AG09319 (cell line): ENCODE data around the gene CMKLR1.

Source experiments
- DNase-seq: peaks from one replicate; pipeline ENCODE4 v3.0.0-alpha.2; 2010; ENCODE audit warnings: low read depth; ENCODE audit errors: extremely low read depth
- CTCF ChIP-seq: IDR thresholded peaks from 2 replicates; pipeline ENCODE4 v1.5.1; 2011; ENCODE audit warnings: low read depth, mild to moderate bottlenecking, inconsistent platforms, low read length, moderate library complexity

CMKLR1 gene

GRCh38 chr12:108361606-108362005, 22.5 kb upstream of the CMKLR1 start:
- TF ChIP-seq CTCF = no peak
- DNase-seq = no peak

- no peak for DNase-seq
- TF ChIP-seq CTCF = no peak
Observed at GRCh38 chr12:108360487-108360886, 21.4 kb upstream of the CMKLR1 start.

DNA sequence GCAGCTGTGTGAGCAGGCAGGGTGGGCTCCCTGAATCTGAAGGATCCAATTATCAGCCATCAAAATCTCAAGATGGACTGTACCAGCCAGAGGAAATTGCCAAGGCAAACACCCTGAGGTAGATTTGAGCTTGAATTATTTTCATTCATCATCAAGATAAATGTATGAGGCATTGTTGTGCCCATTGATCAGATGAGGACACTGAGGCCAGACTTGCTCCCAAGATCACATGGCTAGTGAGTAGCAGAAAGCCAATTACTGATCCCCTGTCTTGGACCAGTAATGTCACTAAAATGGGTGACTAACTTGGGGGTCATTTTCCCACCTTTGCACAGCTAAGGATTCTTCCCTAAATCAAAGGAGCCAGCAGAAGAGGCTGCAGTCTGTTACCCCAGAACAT, 20.9 kb upstream of the CMKLR1 start:
- TF ChIP-seq CTCF = no peak
- no peak for DNase-seq

DNA sequence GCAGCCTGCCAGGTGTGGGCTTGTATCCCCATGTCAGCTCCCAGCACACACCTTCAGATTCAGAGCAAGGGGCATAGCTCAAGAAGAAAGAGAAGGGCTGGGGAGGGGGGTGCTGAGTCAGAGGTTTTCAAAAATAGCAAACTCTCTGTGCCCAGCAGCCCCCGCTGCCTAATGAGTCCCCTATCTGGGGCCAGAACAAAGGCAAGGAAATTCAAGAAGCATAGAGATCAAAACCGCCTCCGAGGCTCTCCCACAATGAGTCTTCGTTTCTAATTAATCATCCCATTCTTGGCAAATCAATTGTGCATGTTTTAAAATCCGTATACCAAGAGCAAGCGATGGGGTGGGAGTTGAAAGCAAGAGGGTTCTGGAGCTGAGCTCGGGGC, 19.5 kb upstream of the CMKLR1 start:
- no peak for DNase-seq
- TF ChIP-seq CTCF = no peak

- TF ChIP-seq CTCF = no peak
- DNase-seq = no peak
Observed at GRCh38 chr12:108357834-108358579, 18.9 kb upstream of the CMKLR1 start.

DNA sequence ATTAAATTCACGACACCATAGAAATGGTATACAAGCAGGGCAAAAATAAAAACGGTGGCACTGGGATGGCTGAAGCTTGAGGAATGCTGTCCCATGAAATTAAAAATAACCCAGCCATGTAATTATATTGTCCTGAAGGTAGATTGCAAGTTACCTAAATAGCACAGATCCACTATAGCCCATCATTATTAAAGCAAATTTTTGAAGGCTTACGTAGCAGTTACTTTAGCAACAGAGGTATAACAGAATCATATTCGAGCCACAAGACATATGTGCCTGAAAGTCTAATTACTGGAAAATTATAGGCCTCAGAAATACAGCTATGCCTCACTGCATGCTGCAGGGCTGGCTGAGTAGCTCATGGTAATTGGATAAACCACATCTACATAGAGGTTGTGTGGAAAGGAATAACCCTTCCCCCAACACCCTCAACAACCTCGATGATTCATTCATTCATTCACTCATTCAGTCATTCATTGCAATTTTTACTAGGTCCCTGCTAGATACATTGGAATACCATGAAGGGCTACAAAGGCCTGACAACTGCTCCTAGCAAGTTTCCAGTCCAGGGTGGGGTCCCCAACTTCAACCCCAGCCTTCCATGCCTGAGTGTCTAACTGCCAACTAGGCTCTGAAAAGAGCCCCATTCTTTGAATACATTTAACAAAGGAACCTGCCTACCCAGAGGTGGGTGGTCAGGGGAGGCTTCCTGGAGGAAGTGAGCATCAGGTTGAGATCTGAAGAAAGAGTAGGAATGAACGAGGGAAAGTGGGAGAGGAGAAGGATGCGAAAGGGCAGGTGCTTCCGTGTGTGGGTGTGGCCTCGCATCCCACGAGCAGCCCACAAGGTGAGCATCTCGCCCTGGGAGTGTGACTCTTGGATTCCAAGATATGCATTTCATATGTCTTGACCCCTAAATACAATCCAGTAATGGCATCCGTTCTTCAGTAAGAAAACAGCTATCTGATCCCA, 18.0 kb upstream of the CMKLR1 start:
- no peak for TF ChIP-seq CTCF
- no peak for DNase-seq

GRCh38 chr12:108355069-108355468, 16.0 kb upstream of the CMKLR1 start:
- no peak for TF ChIP-seq CTCF
- no peak for DNase-seq
